A549 (cell line): ENCODE data around the gene MYO1D. TPM values are rescaled to one million over a fixed set of nuclear protein-coding genes. Genes with fewer than 3 reads are reported as not detected.

Experiments used
- ATAC-seq, 2 experiments: fragments of 200-7000 bp in 1 of 2; fragments of >200 bp in 1 of 2; cut with Nextera tagmentation in 1 of 2; cut with Tn5 transposase in 1 of 2; 3 replicates each; pipeline versions ENCODE4 v1.8.0 to v1.9.1; 2018 to 2020; ENCODE audit warnings: mild to moderate bottlenecking in 1 of 2, moderate library complexity in 1 of 2
- CTCF ChIA-PET: fragments of 300-600 bp; sonication (Branson Sonifier 250); formaldehyde crosslinking; extraction: SDS; loops from one replicate; lab custom pipeline; 2021; ENCODE audit warnings: antibody characterized with exemption, inconsistent platforms; lab: Yijun Ruan, JAX
- POLR2A ChIA-PET: fragments of 350-600 bp; formaldehyde crosslinking; extraction: SDS; loops from one replicate; lab custom pipeline; 2021; ENCODE audit warnings: antibody characterized with exemption, inconsistent platforms; lab: Yijun Ruan, JAX
- DNase-seq, 2 experiments: peaks; one replicate each; pipeline versions ENCODE4 v3.0.0 to v3.0.0-alpha.2; 2011 to 2016; ENCODE audit warnings: low read depth in 1 of 2, low spot score in 1 of 2
- FAIRE-seq: peaks from 2 replicates; lab custom pipeline; 2011; peaks lifted over from hg19 to GRCh38; lab: Jason Lieb, UNC
- H3K27ac ChIP-seq, 2 experiments: fragments of >200 bp; sonication (Bioruptor Twin); formaldehyde crosslinking; 3 replicates each; pipeline ENCODE4 v1.5.1; 2016 to 2017
- H3K4me1 ChIP-seq: fragments of >200 bp; sonication (Bioruptor Twin); formaldehyde crosslinking; 3 replicates; pipeline ENCODE4 v1.6.1; 2016
- H3K4me2 ChIP-seq: fragments of >200 bp; sonication (Bioruptor Twin); formaldehyde crosslinking; 3 replicates; pipeline ENCODE4 v1.6.1; 2016
- H3K4me3 ChIP-seq: fragments of >200 bp; sonication (Bioruptor Twin); formaldehyde crosslinking; 3 replicates; pipeline ENCODE4 v1.5.1; 2016
- H3K9me3 ChIP-seq: fragments of >200 bp; sonication (Bioruptor Twin); formaldehyde crosslinking; 3 replicates; pipeline ENCODE4 v1.6.1; 2016
- BHLHE40 ChIP-seq: IDR thresholded peaks from 2 replicates; pipeline ENCODE4 v1.6.1; 2012; ENCODE audit warnings: low read depth, low read length, inconsistent platforms
- CBX8 ChIP-seq: fragments of 200-600 bp; sonication (generic); IDR thresholded peaks from 2 replicates; pipeline ENCODE4 v1.6.1; 2016
- CHD2 ChIP-seq: fragments of 150-350 bp; IDR thresholded peaks from 2 replicates; pipeline ENCODE4 v1.6.1; 2014; ENCODE audit warnings: low read length; ENCODE audit not compliant: partially characterized antibody
- HEYL ChIP-seq: fragments of 250-450 bp; sonication (Bioruptor Pico); IDR thresholded peaks from 2 replicates; pipeline ENCODE4 v1.8.0; 2021; ENCODE audit warnings: mild to moderate bottlenecking, moderate library complexity
- HOXA7 ChIP-seq: fragments of 250-450 bp; sonication (Bioruptor Pico); IDR thresholded peaks from 2 replicates; pipeline ENCODE4 v1.5.0; 2020; ENCODE audit warnings: mild to moderate bottlenecking, moderate library complexity
- HOXB13 ChIP-seq: fragments of 250-450 bp; sonication (Bioruptor Pico); IDR thresholded peaks from 2 replicates; pipeline ENCODE4 v1.5.0; 2020; ENCODE audit warnings: low read depth, mild to moderate bottlenecking, moderate library complexity
- KDM1A ChIP-seq: fragments of 200-600 bp; sonication (generic); IDR thresholded peaks from 2 replicates; pipeline ENCODE4 v1.6.1; 2016; ENCODE audit warnings: low read depth, mild to moderate bottlenecking
- KDM5A ChIP-seq: fragments of 200-600 bp; sonication (generic); IDR thresholded peaks from 2 replicates; pipeline ENCODE4 v1.6.1; 2016; ENCODE audit warnings: antibody characterized with exemption, mild to moderate bottlenecking
- MAFK ChIP-seq: fragments of 450-650 bp; IDR thresholded peaks from 2 replicates; pipeline ENCODE4 v1.6.1; 2014; ENCODE audit not compliant: partially characterized antibody
- NPAS2 ChIP-seq: fragments of 250-450 bp; sonication (Bioruptor Pico); IDR thresholded peaks from 2 replicates; pipeline ENCODE4 v1.8.0; 2022; ENCODE audit warnings: mild to moderate bottlenecking, moderate library complexity, borderline replicate concordance
- NR3C1 ChIP-seq: fragments of >200 bp; sonication (Bioruptor Twin); formaldehyde crosslinking; IDR thresholded peaks from 3 replicates; pipeline ENCODE4 v1.6.1; 2017
- POLR2A ChIP-seq: IDR thresholded peaks from 2 replicates; pipeline ENCODE4 v1.6.1; 2012; ENCODE audit warnings: mild to moderate bottlenecking, low read length
- RAD21 ChIP-seq, 2 experiments: fragments of >200 bp in 1 of 2; sonication (Bioruptor Twin) in 1 of 2; formaldehyde crosslinking in 1 of 2; IDR thresholded peaks in 1 of 2; conservative IDR thresholded peaks in 1 of 2; 2 replicates in 1 of 2; 3 replicates in 1 of 2; pipeline ENCODE4 v1.6.1; 2012 to 2018; ENCODE audit warnings: inconsistent platforms in 1 of 2
- RARB ChIP-seq: fragments of 250-450 bp; sonication (Bioruptor Pico); IDR thresholded peaks from 2 replicates; pipeline ENCODE4 v1.8.0; 2021; ENCODE audit warnings: mild to moderate bottlenecking, moderate library complexity
- RCOR1 ChIP-seq: fragments of 150-350 bp; IDR thresholded peaks from 2 replicates; pipeline ENCODE4 v1.6.1; 2014; ENCODE audit warnings: antibody characterized with exemption, low read length, low read depth
- RNF2 ChIP-seq: fragments of 200-600 bp; sonication (generic); IDR thresholded peaks from 2 replicates; pipeline ENCODE4 v1.6.1; 2016; ENCODE audit warnings: low read depth, mild to moderate bottlenecking, antibody characterized with exemption, moderate library complexity, borderline replicate concordance
- ZC3H11A ChIP-seq: fragments of 450-650 bp; IDR thresholded peaks from 2 replicates; pipeline ENCODE4 v1.6.1; 2014; ENCODE audit warnings: antibody characterized with exemption, mild to moderate bottlenecking
- WGBS: methylation state at CpG from one replicate; pipeline ENCODE4 v1.1.6; 2017; ENCODE audit errors: missing lambda C conversion rate; 5-methylcytosine and 5-hydroxymethylcytosine counted together
- polyA plus RNA-seq, 4 experiments: library from polyadenylated mRNA; depleted of rRNA in 3 of 4; stranded (reverse); fragments of >200 nt; fragmentation: RNase III in 1 of 4; extraction: RNeasy Plus Mini Kit Qiagen cat#74134 plus additional on column Dnase treatment in 1 of 4; gene quantifications; 2 replicates in 3 of 4; 3 replicates in 1 of 4; pipeline ENCODE4 v1.2.3, GENCODE V29; 2011 to 2017
- TF ChIP-seq, protein P1 (sequence below): fragments of 250-450 bp; sonication (Bioruptor Pico); IDR thresholded peaks from 2 replicates; pipeline ENCODE4 v1.5.0; 2020; ENCODE audit warnings: low read depth, mild to moderate bottlenecking, moderate library complexity
- TF ChIP-seq, protein P2 (sequence below): fragments of 150-350 bp; IDR thresholded peaks from 2 replicates; pipeline ENCODE4 v1.6.1; 2014; ENCODE audit warnings: low read depth, mild to moderate bottlenecking, low read length
- TF ChIP-seq, protein P3 (sequence below): fragments of >200 bp; sonication (Bioruptor Twin); formaldehyde crosslinking; IDR thresholded peaks from 2 replicates; pipeline ENCODE4 v1.6.1; 2016
- TF ChIP-seq, protein P4 (sequence below): fragments of >200 bp; sonication (Bioruptor Twin); formaldehyde crosslinking; IDR thresholded peaks from 3 replicates; pipeline ENCODE4 v1.6.1; 2016

MYO1D gene
- polyA plus RNA-seq, 2 of the 4 experiments (the other 2 are of a cell fraction): 2.8 to 4.2 TPM

DNA sequence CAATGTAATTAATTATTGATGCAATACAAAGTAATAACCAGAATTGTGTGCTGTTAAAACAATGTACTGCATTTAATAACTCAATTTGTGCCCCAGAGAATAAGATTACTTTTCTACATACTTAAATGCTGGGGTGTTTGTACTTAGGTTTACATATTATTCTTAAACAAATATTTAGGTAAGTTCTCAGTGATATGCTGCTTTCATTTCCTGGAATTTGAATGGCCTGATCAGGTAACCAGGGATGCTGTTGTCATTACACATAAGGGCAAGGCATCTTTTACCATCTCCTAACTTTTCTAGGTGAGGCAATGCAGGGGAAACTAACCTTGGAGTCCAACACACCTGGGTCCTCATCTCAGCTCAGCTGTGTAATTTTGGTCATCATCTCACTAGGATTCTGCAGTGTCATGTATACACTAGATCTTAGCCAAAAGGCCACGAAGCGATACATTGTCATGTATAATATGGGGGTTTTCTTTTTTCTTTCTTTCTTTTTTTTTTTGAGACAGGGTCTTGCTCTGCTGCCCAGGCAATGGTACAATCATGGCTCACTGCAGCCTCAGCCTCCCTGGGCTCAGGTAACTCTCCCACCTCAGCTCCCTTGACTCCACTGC is 45.2 kb downstream of the MYO1D start:
- H3K4me3 ChIP-seq: no peak overlapping the region
- ChIA-PET POLR2A (no interaction called here), CTCF (interaction anchor here (0.6 to 4.4 kb wide), 5 partner anchors 13 to 55 kb away, joined by 3 to 38 read pairs (median 3); partner anchors contain the start of gene MYO1D)
- TF ChIP-seq CBX8 (no peak), ZC3H11A (no peak), RAD21 (conservative IDR thresholded peaks at IDR 0.05 in 1 of 2, IDR thresholded peaks at IDR 0.05 in 1 of 2) (no peak), RARB (CRISPR knock-in tag) (no peak), RNF2 (no peak), HOXA7 (CRISPR knock-in tag) (no peak), POLR2A (no peak), BHLHE40 (no peak), KDM5A (no peak), NPAS2 (CRISPR knock-in tag) (no peak)
- TF ChIP-seq, protein P1, sequence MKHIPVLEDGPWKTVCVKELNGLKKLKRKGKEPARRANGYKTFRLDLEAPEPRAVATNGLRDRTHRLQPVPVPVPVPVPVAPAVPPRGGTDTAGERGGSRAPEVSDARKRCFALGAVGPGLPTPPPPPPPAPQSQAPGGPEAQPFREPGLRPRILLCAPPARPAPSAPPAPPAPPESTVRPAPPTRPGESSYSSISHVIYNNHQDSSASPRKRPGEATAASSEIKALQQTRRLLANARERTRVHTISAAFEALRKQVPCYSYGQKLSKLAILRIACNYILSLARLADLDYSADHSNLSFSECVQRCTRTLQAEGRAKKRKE (CRISPR knock-in tag): no peak
- ATAC-seq: no peak
- no peak for DNase-seq
- FAIRE-seq: peak; percentile 51
- no peak overlapping the region for H3K4me2 ChIP-seq
- H3K9me3 ChIP-seq: no peaks in the 10 kb centered on the region
- peaks cover 8% of the 10 kb centered on the region; the same call in 2 of the 3 replicates for H3K4me1 ChIP-seq
- no peak overlapping the region for H3K27ac ChIP-seq
- 78% methylated on average over 2 of the region's 2 CpGs for WGBS

DNA sequence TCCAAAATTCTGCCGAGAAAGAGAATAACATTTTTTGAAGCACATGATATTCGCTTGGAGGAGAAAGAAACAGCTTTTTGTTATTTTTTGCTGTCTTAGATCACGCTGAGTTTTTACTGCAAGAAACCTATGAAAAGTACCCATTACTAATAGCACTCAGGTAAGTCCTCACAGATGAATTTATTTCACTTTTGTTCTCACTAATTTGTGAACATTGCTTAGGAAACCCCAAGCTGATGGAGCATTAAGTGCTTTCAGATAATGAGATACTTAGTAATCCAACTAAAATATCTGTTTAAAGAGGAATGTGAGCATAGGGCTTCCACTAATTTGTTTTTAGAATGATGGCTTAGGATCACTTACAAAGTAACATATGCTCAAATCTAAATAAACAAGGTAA is 45.7 kb downstream of the MYO1D start:
- FAIRE-seq (no peak), ATAC-seq (no peak), DNase-seq (no peak)
- Histone ChIP-seq H3K27ac (no peak overlapping the region), H3K9me3 (no peaks in the 10 kb centered on the region), H3K4me2 (no peak overlapping the region), H3K4me1 (peaks cover 8% of the 10 kb centered on the region; the same call in 2 of the 3 replicates), H3K4me3 (no peak overlapping the region)
- ChIA-PET CTCF (interaction anchor here (1.0 to 4.4 kb wide), 2 partner anchors 45 kb away, joined by 3 to 38 read pairs; partner anchors contain the start of gene MYO1D), POLR2A (no interaction called here)
- no peak for TF ChIP-seq KDM1A
- no peak for TF ChIP-seq POLR2A
- TF ChIP-seq CHD2: no peak
- TF ChIP-seq, protein P1 (CRISPR knock-in tag): no peak
- WGBS: 81% methylated on average over 3 of the region's 3 CpGs

DNA sequence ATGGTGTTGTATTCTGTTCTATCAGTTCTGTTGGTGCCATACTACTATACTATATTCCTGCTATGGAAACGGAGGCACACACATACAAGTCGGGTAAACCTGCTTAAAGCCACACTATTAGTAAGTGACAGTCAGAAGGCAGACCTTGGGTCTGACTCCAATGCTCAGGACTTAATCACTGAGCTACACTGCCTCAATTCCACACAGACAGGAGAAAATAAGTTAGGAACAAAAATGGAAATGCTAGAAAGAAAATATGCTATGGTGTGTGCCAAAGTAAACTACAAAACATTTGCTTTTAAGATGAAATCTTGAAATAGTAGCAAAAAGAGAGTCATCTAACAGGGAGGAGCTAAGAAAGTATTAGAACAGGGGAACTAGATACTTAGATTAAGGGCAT is 48.1 kb downstream of the MYO1D start:
- Histone ChIP-seq H3K4me2 (peak overlapping the region; percentile 74), H3K9me3 (no peaks in the 10 kb centered on the region), H3K27ac (no peak overlapping the region), H3K4me3 (peak overlapping the region; percentile 39; the same call in 2 of the 3 replicates)
- POLR2A ChIA-PET: interaction anchor here (0.7 kb wide), 2 partner anchors 31 to 167 kb away, joined by 3 to 6 read pairs; no protein-coding TSS in a partner anchor
- ATAC-seq (peak in 1 of 2 experiments; percentile 31; a peak in 3 of 6 replicates), FAIRE-seq (no peak)
- CTCF ChIA-PET: interaction anchor here (1.2 to 4.4 kb wide), 3 partner anchors 13 to 48 kb away, joined by 5 to 38 read pairs (median 5); partner anchors contain the start of gene MYO1D
- WGBS: 2% methylated on average over 2 of the region's 2 CpGs
- TF ChIP-seq, protein P2, sequence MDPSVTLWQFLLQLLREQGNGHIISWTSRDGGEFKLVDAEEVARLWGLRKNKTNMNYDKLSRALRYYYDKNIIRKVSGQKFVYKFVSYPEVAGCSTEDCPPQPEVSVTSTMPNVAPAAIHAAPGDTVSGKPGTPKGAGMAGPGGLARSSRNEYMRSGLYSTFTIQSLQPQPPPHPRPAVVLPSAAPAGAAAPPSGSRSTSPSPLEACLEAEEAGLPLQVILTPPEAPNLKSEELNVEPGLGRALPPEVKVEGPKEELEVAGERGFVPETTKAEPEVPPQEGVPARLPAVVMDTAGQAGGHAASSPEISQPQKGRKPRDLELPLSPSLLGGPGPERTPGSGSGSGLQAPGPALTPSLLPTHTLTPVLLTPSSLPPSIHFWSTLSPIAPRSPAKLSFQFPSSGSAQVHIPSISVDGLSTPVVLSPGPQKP: no peak
- no peak for TF ChIP-seq NR3C1
- TF ChIP-seq HOXB13 (CRISPR knock-in tag): no peak
- TF ChIP-seq RCOR1: no peak
- TF ChIP-seq, protein P3, sequence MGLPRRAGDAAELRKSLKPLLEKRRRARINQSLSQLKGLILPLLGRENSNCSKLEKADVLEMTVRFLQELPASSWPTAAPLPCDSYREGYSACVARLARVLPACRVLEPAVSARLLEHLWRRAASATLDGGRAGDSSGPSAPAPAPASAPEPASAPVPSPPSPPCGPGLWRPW: no peak
- TF ChIP-seq HEYL (CRISPR knock-in tag): no peak
- TF ChIP-seq, protein P4, sequence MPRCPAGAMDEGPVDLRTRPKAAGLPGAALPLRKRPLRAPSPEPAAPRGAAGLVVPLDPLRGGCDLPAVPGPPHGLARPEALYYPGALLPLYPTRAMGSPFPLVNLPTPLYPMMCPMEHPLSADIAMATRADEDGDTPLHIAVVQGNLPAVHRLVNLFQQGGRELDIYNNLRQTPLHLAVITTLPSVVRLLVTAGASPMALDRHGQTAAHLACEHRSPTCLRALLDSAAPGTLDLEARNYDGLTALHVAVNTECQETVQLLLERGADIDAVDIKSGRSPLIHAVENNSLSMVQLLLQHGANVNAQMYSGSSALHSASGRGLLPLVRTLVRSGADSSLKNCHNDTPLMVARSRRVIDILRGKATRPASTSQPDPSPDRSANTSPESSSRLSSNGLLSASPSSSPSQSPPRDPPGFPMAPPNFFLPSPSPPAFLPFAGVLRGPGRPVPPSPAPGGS: no peak
- no peak for TF ChIP-seq RARB (CRISPR knock-in tag)
- TF ChIP-seq MAFK: no peak
- TF ChIP-seq, all 56 proteins: peak for 0
- H3K4me1 ChIP-seq: peaks cover 8% of the 10 kb centered on the region; the same call in 2 of the 3 replicates
- no peak for DNase-seq
